GM23338 (cell line): Measurements from ENCODE around the gene SMYD3.

ENCODE experiments used
- EZH2 ChIP-seq: fragments of 200-600 bp; sonication (generic); IDR thresholded peaks from one replicate; pipeline ENCODE4 v1.8.0; 2017; ENCODE audit warnings: antibody characterized with exemption, mild to moderate bottlenecking, low read depth; ENCODE audit not compliant: unreplicated experiment
- EZH2phosphoT487 ChIP-seq: fragments of 200-600 bp; sonication (generic); IDR thresholded peaks from one replicate; pipeline ENCODE4 v1.8.1; 2018; ENCODE audit warnings: antibody characterized with exemption; ENCODE audit not compliant: unreplicated experiment
- JUNB ChIP-seq: IDR thresholded peaks from one replicate; pipeline ENCODE4 v1.6.1; 2016; ENCODE audit warnings: antibody characterized with exemption; ENCODE audit not compliant: unreplicated experiment
- TF ChIP-seq, protein P1 (sequence below), 2 experiments: fragments of 200-600 bp in 1 of 2; sonication (generic) in 1 of 2; conservative IDR thresholded peaks; 2 replicates each; pipeline versions ENCODE4 v1.5.1 to v1.6.1; 2016 to 2017; ENCODE audit warnings: antibody characterized with exemption in 2 of 2, low read depth in 2 of 2, mild to moderate bottlenecking in 2 of 2, moderate library complexity in 1 of 2

DNA sequence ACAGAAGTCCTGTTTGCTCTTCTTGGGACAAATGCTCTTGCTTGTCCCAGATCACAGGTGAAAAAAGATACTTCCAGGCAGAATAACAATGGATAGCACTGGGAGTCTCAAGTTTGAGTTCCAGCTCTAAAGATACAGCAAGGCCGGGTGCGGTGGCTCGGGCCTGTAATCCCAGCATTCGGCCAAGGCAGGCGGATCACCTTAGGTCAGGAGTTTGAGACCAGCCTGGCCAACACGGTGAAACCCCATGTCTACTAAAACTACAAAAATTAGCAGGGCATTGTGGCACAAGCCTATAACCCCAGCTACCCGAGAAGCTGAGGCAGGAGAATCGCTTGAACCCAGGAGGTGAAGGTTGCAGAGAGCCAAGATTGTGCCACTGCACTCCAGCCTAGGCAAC, 337.6 kb downstream of the SMYD3 start:
- TF ChIP-seq, protein P1, sequence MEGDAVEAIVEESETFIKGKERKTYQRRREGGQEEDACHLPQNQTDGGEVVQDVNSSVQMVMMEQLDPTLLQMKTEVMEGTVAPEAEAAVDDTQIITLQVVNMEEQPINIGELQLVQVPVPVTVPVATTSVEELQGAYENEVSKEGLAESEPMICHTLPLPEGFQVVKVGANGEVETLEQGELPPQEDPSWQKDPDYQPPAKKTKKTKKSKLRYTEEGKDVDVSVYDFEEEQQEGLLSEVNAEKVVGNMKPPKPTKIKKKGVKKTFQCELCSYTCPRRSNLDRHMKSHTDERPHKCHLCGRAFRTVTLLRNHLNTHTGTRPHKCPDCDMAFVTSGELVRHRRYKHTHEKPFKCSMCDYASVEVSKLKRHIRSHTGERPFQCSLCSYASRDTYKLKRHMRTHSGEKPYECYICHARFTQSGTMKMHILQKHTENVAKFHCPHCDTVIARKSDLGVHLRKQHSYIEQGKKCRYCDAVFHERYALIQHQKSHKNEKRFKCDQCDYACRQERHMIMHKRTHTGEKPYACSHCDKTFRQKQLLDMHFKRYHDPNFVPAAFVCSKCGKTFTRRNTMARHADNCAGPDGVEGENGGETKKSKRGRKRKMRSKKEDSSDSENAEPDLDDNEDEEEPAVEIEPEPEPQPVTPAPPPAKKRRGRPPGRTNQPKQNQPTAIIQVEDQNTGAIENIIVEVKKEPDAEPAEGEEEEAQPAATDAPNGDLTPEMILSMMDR (conservative IDR thresholded peaks at IDR 0.05; ENCODE audit: low read depth in 2 of 2): no peak
- no peak for TF ChIP-seq EZH2phosphoT487
- TF ChIP-seq JUNB: no peak
- TF ChIP-seq EZH2: no peak
